ENCODE results near the gene RPL36AL. TPM values are rescaled to one million over a fixed set of nuclear protein-coding genes. Genes with fewer than 3 reads are reported as not detected.

The RPL36AL gene
- total RNA-seq, 1 experiment from 2014 or later = 408 TPM

DNA sequence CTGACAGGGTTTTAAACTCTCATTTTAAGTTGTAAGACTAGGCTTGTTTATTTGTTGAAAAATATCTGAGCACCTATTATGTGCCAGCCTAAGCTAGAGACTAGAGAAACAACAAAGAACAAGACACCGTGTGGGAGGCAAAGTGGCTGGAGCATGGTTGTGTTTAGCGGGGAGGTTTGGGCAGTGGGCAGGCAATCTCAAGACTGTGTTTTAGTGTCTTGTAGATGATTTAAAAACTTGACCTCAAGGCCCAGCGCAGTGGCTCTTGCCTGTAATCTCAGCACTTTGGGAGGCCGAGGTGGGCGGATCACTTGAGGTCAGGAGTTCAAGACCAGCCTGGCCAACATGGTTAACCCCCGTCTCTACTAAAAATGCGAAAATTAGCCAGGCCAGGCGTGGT lies 7.8 kb downstream of the RPL36AL start:
- H3K4me2 ChIP-seq (ENCODE audit: low read length) = no peak overlapping the region
- no peak overlapping the region for H2AFZ ChIP-seq (ENCODE audit: low read length)
- H3K4me1 ChIP-seq (ENCODE audit: insufficient read depth, low read length) = peaks cover 3% of the 10 kb centered on the region
- H3K79me2 ChIP-seq (ENCODE audit: low read length) = peaks cover 30% of the 10 kb centered on the region
- peaks cover 15% of the 10 kb centered on the region for H3K36me3 ChIP-seq (ENCODE audit: low read depth, low read length)
- H3K27me3 ChIP-seq (ENCODE audit: low read length) = no peaks in the 10 kb centered on the region
- ChIA-PET POLR2A (ENCODE audit: unreplicated experiment) (interaction anchor here (0.6 kb wide), 1 partner anchor 155 kb away, joined by 13 read pairs; no protein-coding TSS in a partner anchor), CTCF (no interaction called here)
- no peak overlapping the region for H3K9ac ChIP-seq (ENCODE audit: low read length)
- H4K20me1 ChIP-seq (ENCODE audit: low read length) = no peaks in the 10 kb centered on the region; the same call in 1 of the 2 replicates
- TF ChIP-seq, protein P1, sequence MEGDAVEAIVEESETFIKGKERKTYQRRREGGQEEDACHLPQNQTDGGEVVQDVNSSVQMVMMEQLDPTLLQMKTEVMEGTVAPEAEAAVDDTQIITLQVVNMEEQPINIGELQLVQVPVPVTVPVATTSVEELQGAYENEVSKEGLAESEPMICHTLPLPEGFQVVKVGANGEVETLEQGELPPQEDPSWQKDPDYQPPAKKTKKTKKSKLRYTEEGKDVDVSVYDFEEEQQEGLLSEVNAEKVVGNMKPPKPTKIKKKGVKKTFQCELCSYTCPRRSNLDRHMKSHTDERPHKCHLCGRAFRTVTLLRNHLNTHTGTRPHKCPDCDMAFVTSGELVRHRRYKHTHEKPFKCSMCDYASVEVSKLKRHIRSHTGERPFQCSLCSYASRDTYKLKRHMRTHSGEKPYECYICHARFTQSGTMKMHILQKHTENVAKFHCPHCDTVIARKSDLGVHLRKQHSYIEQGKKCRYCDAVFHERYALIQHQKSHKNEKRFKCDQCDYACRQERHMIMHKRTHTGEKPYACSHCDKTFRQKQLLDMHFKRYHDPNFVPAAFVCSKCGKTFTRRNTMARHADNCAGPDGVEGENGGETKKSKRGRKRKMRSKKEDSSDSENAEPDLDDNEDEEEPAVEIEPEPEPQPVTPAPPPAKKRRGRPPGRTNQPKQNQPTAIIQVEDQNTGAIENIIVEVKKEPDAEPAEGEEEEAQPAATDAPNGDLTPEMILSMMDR (conservative IDR thresholded peaks at IDR 0.05; ENCODE audit: low read depth, low read length) = no peak
- TF ChIP-seq EZH2phosphoT487 (IDR thresholded peaks at IDR 0.05; ENCODE audit: borderline replicate concordance, low read length) (no peak), EZH2 (IDR thresholded peaks at IDR 0.05; ENCODE audit: low read length, unreplicated experiment) (no peak)
- intact Hi-C loops (cut with micrococcal nuclease) = no loop called here
- H3K27ac ChIP-seq (ENCODE audit: low read length) = no peak overlapping the region
- ATAC-seq (no peak), DNase-seq (no peak)
- no peaks in the 10 kb centered on the region for H3K9me2 ChIP-seq (replicated peaks; ENCODE audit: low read length)
- H3K4me3 ChIP-seq (ENCODE audit: low read length) = no peak overlapping the region
- BruUV-seq (replicated peaks) = no TSS peak
- H3F3A ChIP-seq (ENCODE audit: low read length, unreplicated experiment) = peaks cover 3% of the 10 kb centered on the region
- no peaks in the 10 kb centered on the region for H3K9me3 ChIP-seq (ENCODE audit: low read length)

DNA sequence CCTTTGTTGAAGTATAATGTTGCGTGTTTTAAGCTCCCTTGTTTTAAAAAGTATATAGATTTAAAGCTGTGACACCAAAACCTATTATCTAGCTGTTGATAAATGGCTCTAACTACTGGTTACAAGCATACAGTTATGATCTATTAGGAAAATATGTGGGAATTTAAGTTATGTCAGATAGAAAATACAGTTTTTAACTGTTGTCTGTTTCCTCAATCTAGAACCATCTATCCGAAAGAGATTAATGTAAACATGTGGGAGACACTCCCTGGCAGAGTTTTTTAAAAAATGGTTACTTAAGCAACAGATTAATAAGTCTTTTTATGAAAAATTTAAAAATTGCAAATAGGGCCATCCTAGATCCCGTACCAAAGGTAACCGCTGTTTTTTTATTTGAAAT lies 8.2 kb downstream of the RPL36AL start:
- POLR2A ChIA-PET (ENCODE audit: unreplicated experiment) = interaction anchor here (0.6 to 0.7 kb wide), 2 partner anchors 20 to 155 kb away, joined by 4 to 13 read pairs; no protein-coding TSS in a partner anchor
- TF ChIP-seq EZH2 (IDR thresholded peaks at IDR 0.05; ENCODE audit: low read length, unreplicated experiment) (no peak), EZH2phosphoT487 (IDR thresholded peaks at IDR 0.05; ENCODE audit: borderline replicate concordance, low read length) (no peak)
- TF ChIP-seq, protein P1 (conservative IDR thresholded peaks at IDR 0.05; ENCODE audit: low read depth, low read length) = no peak
- peaks cover 30% of the 10 kb centered on the region for H3K79me2 ChIP-seq (ENCODE audit: low read length)
- no peaks in the 10 kb centered on the region for H3K9me2 ChIP-seq (replicated peaks; ENCODE audit: low read length)
- H2AFZ ChIP-seq (ENCODE audit: low read length) = no peak overlapping the region
- H3K9ac ChIP-seq (ENCODE audit: low read length) = no peak overlapping the region
- H3K4me1 ChIP-seq (ENCODE audit: insufficient read depth, low read length) = no peaks in the 10 kb centered on the region
- H3K9me3 ChIP-seq (ENCODE audit: low read length) = no peaks in the 10 kb centered on the region
- no peak for DNase-seq
- peaks cover 2% of the 10 kb centered on the region for H3F3A ChIP-seq (ENCODE audit: low read length, unreplicated experiment)
- H3K4me2 ChIP-seq (ENCODE audit: low read length) = no peak overlapping the region
- CTCF ChIA-PET = no interaction called here
- H3K27ac ChIP-seq (ENCODE audit: low read length) = no peak overlapping the region
- ATAC-seq = no peak
- no peaks in the 10 kb centered on the region for H3K27me3 ChIP-seq (ENCODE audit: low read length)
- no peak overlapping the region for H3K4me3 ChIP-seq (ENCODE audit: low read length)
- BruUV-seq (replicated peaks) = no TSS peak
- H3K36me3 ChIP-seq (ENCODE audit: low read depth, low read length) = peaks cover 16% of the 10 kb centered on the region
- H4K20me1 ChIP-seq (ENCODE audit: low read length) = no peaks in the 10 kb centered on the region
- intact Hi-C loops (cut with micrococcal nuclease) = no loop called here

DNA sequence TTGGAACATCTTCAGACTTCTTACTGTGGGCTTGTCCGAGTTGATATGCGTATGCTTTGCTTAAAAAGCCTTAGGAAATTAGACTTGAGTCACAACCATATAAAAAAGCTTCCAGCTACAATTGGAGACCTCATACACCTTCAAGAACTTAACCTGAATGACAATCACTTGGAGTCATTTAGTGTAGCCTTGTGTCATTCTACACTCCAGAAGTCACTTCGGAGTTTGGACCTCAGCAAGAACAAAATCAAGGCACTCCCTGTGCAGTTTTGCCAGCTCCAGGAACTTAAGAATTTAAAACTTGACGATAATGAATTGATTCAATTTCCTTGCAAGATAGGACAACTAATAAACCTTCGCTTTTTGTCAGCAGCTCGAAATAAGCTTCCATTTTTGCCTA lies 12.8 kb downstream of the RPL36AL start:
- Histone ChIP-seq H3K27me3 (ENCODE audit: low read length) (no peaks in the 10 kb centered on the region), H3K9me3 (ENCODE audit: low read length) (no peaks in the 10 kb centered on the region), H3K4me1 (ENCODE audit: insufficient read depth, low read length) (no peaks in the 10 kb centered on the region), H3K9me2 (replicated peaks; ENCODE audit: low read length) (no peaks in the 10 kb centered on the region), H3K9ac (ENCODE audit: low read length) (no peak overlapping the region), H2AFZ (ENCODE audit: low read length) (no peak overlapping the region), H3K79me2 (ENCODE audit: low read length) (peaks cover 23% of the 10 kb centered on the region; the same call in 1 of the 2 replicates), H4K20me1 (ENCODE audit: low read length) (no peaks in the 10 kb centered on the region), H3K27ac (ENCODE audit: low read length) (no peak overlapping the region), H3K4me2 (ENCODE audit: low read length) (no peak overlapping the region), H3K4me3 (ENCODE audit: low read length) (no peak overlapping the region), H3F3A (ENCODE audit: low read length, unreplicated experiment) (no peaks in the 10 kb centered on the region), H3K36me3 (ENCODE audit: low read depth, low read length) (peaks cover 28% of the 10 kb centered on the region)
- TSS peak; percentile 26 for BruUV-seq (replicated peaks)
- intact Hi-C loops (cut with micrococcal nuclease) = no loop called here
- DNase-seq (no peak), ATAC-seq (no peak)
- ChIA-PET CTCF (no interaction called here), POLR2A (ENCODE audit: unreplicated experiment) (no interaction called here)
- TF ChIP-seq EZH2 (IDR thresholded peaks at IDR 0.05; ENCODE audit: low read length, unreplicated experiment) (no peak), EZH2phosphoT487 (IDR thresholded peaks at IDR 0.05; ENCODE audit: borderline replicate concordance, low read length) (no peak)
- TF ChIP-seq, protein P1 (conservative IDR thresholded peaks at IDR 0.05; ENCODE audit: low read depth, low read length) = no peak

Measured in PC-3 (cell line).